GM10266 (cell line): Measurements from ENCODE around the gene MVB12B.

Source experiments
- DNase-seq: peaks from one replicate; pipeline ENCODE4 v3.0.0; 2012; ENCODE audit errors: extremely low spot score
- CTCF ChIP-seq: IDR thresholded peaks from 2 replicates; pipeline ENCODE4 v1.5.1; 2012; ENCODE audit warnings: mild to moderate bottlenecking, low read depth; ENCODE audit not compliant: control insufficient read depth, insufficient read depth; ENCODE audit errors: missing control alignments

The MVB12B gene

DNA sequence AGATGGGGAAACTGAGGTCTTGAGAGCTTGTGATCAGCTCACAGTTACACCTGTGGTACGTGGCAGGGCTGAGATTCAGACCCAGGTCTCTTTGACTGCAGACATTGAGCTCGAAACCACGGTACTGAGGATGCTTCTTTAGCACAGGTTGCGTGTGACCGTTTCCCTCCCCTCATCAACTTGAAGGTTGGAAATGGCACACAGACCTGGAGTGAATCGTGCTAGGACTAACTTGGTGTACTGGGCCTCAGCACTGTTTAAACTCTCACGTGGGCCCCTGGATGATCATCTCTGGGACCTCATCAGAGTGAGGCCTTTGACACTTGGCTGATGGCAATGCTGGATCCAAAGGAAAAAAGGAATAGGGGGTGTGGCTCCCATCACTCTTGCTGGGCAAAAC lies 106.0 kb downstream of the MVB12B start:
- no peak for DNase-seq
- TF ChIP-seq CTCF = no peak

DNA sequence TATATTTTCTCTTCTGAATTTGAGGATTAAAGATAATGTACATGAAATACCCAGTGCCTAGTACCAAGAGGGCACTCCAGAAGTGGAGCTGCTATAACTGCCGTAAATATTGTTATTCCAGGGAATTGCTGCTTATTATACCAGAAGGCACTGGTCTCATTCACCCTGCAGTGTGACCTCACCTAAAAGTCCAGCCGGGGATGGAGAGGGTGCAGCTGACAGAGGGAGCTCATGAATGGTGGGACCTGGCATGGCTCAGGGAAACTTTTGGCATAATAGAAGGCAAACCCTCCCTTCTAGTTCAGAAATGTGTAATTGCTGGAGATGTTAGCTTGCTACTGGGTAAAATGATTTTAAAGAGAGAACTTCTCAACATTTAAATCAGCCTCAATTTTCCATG lies 108.5 kb downstream of the MVB12B start:
- no peak for DNase-seq
- no peak for TF ChIP-seq CTCF

DNA sequence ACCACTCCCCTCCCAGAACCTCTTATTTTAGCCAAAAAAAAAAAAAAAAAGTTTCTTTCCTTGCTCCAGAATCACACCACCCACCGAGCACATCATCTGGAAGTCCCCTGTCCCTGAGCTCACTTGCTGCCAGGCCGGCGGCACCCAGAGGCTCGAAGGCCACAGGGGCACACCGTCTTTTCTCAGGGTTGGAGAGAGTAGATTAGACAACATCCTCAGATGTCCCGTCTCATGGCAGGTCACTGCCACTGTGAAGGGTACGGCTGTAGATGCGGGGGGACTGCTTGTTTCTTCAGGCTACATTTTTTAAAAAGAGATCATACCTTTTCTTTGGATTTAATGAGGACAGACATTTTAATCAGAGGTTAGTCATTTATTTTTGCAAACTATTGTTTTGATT lies 109.0 kb downstream of the MVB12B start:
- no peak for TF ChIP-seq CTCF
- no peak for DNase-seq

DNA sequence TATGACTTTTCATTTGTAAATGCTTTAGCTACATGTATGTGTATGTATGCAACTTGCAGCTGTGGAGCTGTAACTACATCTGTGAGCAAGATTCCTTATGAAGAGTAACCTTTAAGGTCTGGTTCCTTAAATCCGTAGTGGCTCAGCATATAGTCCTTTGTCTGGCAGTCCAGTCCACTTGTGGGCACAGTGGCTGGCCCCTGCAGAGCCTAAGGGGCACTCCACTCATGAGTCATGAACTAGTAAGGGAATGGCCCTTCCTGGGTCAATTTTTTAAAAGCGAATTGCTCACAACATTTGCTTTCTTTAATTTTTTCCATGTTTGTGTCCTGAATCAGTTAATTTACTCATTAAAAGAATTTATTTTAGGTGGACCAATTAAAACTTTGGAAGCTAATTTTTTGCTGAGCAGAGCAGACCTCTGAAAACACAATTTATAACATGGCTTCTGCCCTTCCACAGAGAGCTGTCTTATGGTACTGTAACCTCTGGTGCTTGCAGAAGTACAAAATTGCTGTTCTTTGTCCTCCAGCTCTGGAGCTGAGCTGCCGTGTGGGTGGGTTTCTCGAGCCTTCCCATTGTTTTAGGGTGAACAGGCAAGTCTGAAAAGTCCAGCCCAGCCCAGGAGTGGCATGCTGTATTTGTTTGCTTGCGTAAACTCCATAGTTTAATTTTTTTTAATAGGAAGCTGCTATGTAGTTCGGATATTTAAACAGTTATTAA lies 110.1 kb downstream of the MVB12B start:
- TF ChIP-seq CTCF = no peak
- no peak for DNase-seq

DNA sequence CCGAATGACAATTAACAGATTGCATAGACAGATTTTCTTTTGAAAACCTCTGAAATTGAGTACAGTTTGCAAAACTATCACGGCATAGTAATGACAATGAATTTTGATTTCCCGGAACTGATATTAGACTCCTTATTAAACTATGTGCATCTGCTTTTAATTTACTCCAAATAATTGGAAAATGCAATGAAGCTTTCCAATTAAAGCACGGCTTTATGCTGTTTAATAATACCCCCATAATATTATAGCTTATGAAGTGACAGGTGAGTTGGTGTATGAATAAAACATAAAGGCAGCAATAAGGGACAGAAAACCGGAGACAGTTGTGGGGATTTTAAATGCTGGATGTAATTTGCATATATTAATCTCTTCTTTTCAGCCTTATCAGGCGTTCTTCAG lies 110.6 kb downstream of the MVB12B start:
- DNase-seq = no peak
- TF ChIP-seq CTCF = no peak

- TF ChIP-seq CTCF = no peak
- DNase-seq = no peak
Observed at GRCh38 chr9:126437701-126438100, 111.1 kb downstream of the MVB12B start.

GRCh38 chr9:126438741-126439401 lies 112.2 kb downstream of the MVB12B start:
- no peak for DNase-seq
- TF ChIP-seq CTCF = no peak
